ENCODE results near the gene NAPB.

Gene NAPB

GRCh38 chr20:23449421-23449820, 28.1 kb upstream of the NAPB start:
- no peak overlapping the region for H2AK5ac ChIP-seq (ENCODE audit: low read depth, low read length)
- H3K4me1 ChIP-seq (ENCODE audit: control insufficient read depth in 2 of 2, insufficient read depth in 1 of 2, low read depth in 1 of 2, low read length in 2 of 2): peaks cover 0 to 12% of the 10 kb centered on the region in 2 donors
- no peak for DNase-seq (ENCODE audit: low spot score)
- H3K14ac ChIP-seq (ENCODE audit: low read length): no peak overlapping the region
- no peaks in the 10 kb centered on the region for H3K36me3 ChIP-seq (replicated peaks in 1 of 2; ENCODE audit: control insufficient read depth in 2 of 2, insufficient read depth in 2 of 2, low read length in 2 of 2)
- no peak overlapping the region for H3K27ac ChIP-seq (replicated peaks; ENCODE audit: low read length)
- no peak overlapping the region for H2BK15ac ChIP-seq (ENCODE audit: low read length)
- peaks cover 0 to 40% (median 3%) of the 10 kb centered on the region in 3 experiments for H3K27me3 ChIP-seq (ENCODE audit: control insufficient read depth in 3 of 3, insufficient read depth in 3 of 3, low read depth in 1 of 3, low read length in 3 of 3)
- H2BK120ac ChIP-seq (ENCODE audit: low read depth, low read length): no peak overlapping the region
- no CpG with 5 or more reads among the region's 3 CpGs for WGBS, 2 donors (ENCODE audit: extremely low coverage in 2 of 2, insufficient read length in 2 of 2, insufficient replicate concordance in 1 of 2)
- H3K23ac ChIP-seq (ENCODE audit: low read depth, low read length, poor library complexity): no peak overlapping the region
- no peak overlapping the region for H3K18ac ChIP-seq (ENCODE audit: low read length)
- peaks cover 0 to 2% of the 10 kb centered on the region in 2 donors for H3K9me3 ChIP-seq (replicated peaks in 1 of 2; ENCODE audit: control insufficient read depth in 2 of 2, insufficient read depth in 1 of 2, low read depth in 1 of 2, low read length in 2 of 2)
- no peak overlapping the region for H3K4me2 ChIP-seq (ENCODE audit: insufficient read depth, low read length, poor library complexity, severe bottlenecking)
- H3K79me1 ChIP-seq (ENCODE audit: low read depth, low read length): peaks cover 4% of the 10 kb centered on the region
- no peak overlapping the region for H4K91ac ChIP-seq (ENCODE audit: low read depth, low read length, poor library complexity)
- no peak overlapping the region for H3K4ac ChIP-seq (ENCODE audit: low read length)
- no peak overlapping the region for H2BK5ac ChIP-seq (ENCODE audit: low read length)
- no peak overlapping the region for H3K9ac ChIP-seq (ENCODE audit: low read depth, low read length, poor library complexity)
- H4K8ac ChIP-seq (ENCODE audit: low read depth, low read length): no peak overlapping the region
- no peak overlapping the region for H2BK12ac ChIP-seq (ENCODE audit: low read length)
- H2AFZ ChIP-seq (ENCODE audit: low read length): no peak overlapping the region
- H3K4me3 ChIP-seq (ENCODE audit: low read length in 2 of 2): no peak overlapping the region

- Histone ChIP-seq H3K9me3 (replicated peaks in 1 of 2; ENCODE audit: control insufficient read depth in 2 of 2, insufficient read depth in 1 of 2, low read depth in 1 of 2, low read length in 2 of 2) (peaks cover 0 to 2% of the 10 kb centered on the region in 2 donors), H3K27me3 (ENCODE audit: control insufficient read depth in 3 of 3, insufficient read depth in 3 of 3, low read depth in 1 of 3, low read length in 3 of 3) (peaks cover 0 to 53% (median 0%) of the 10 kb centered on the region in 3 experiments), H3K23ac (ENCODE audit: low read depth, low read length, poor library complexity) (no peak overlapping the region), H2BK15ac (ENCODE audit: low read length) (no peak overlapping the region), H2BK120ac (ENCODE audit: low read depth, low read length) (no peak overlapping the region), H2AK5ac (ENCODE audit: low read depth, low read length) (no peak overlapping the region), H3K27ac (replicated peaks; ENCODE audit: low read length) (no peak overlapping the region), H3K9ac (ENCODE audit: low read depth, low read length, poor library complexity) (no peak overlapping the region), H4K8ac (ENCODE audit: low read depth, low read length) (no peak overlapping the region), H3K79me1 (ENCODE audit: low read depth, low read length) (no peaks in the 10 kb centered on the region), H3K4me1 (ENCODE audit: control insufficient read depth in 2 of 2, insufficient read depth in 1 of 2, low read depth in 1 of 2, low read length in 2 of 2) (peaks cover 0 to 12% of the 10 kb centered on the region in 2 donors), H2AFZ (ENCODE audit: low read length) (no peak overlapping the region), H3K4me3 (ENCODE audit: low read length in 2 of 2) (no peak overlapping the region), H3K18ac (ENCODE audit: low read length) (no peak overlapping the region), H3K36me3 (replicated peaks in 1 of 2; ENCODE audit: control insufficient read depth in 2 of 2, insufficient read depth in 2 of 2, low read length in 2 of 2) (no peaks in the 10 kb centered on the region), H2BK5ac (ENCODE audit: low read length) (no peak overlapping the region), H2BK12ac (ENCODE audit: low read length) (no peak overlapping the region), H4K91ac (ENCODE audit: low read depth, low read length, poor library complexity) (no peak overlapping the region), H3K14ac (ENCODE audit: low read length) (no peak overlapping the region), H3K4ac (ENCODE audit: low read length) (no peak overlapping the region), H3K4me2 (ENCODE audit: insufficient read depth, low read length, poor library complexity, severe bottlenecking) (no peak overlapping the region)
- no CpG with 5 or more reads among the region's 5 CpGs for WGBS, 2 donors (ENCODE audit: extremely low coverage in 2 of 2, insufficient read length in 2 of 2, insufficient replicate concordance in 1 of 2)
- DNase-seq (ENCODE audit: low spot score): no peak
Observed at GRCh38 chr20:23448167-23448566, 26.9 kb upstream of the NAPB start.

DNA sequence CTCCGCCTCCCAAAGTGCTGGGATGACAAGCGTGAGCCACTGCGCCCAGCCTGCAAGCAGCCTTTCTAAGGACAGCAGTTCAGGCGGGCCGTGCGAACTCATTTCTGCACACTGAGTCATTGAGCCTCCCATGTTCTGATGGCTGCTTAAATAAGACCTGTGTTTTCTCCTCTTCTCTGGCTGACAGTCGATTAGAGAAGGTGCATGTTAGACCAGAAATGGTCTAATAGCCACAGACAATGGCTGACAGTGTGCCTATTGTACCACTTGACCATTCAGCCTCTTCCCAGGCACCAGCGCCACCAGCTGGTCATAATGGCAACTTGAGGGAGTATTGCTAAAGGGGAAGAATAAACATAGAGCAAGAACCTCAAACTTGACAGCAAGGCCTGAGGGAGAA, 25.2 kb upstream of the NAPB start:
- peaks cover 0 to 7% of the 10 kb centered on the region in 2 donors for H3K4me1 ChIP-seq (ENCODE audit: control insufficient read depth in 2 of 2, insufficient read depth in 1 of 2, low read depth in 1 of 2, low read length in 2 of 2)
- peak; percentile 51 for DNase-seq (ENCODE audit: low spot score)

GRCh38 chr20:23445596-23446217, 24.4 kb upstream of the NAPB start:
- no peak overlapping the region for H3K27ac ChIP-seq (replicated peaks; ENCODE audit: low read length)

More for the DNA sequence above, 25.2 kb upstream of the NAPB start:
- Histone ChIP-seq H2BK12ac (ENCODE audit: low read length) (no peak overlapping the region), H3K4ac (ENCODE audit: low read length) (no peak overlapping the region), H3K27ac (replicated peaks; ENCODE audit: low read length) (no peak overlapping the region), H3K18ac (ENCODE audit: low read length) (no peak overlapping the region), H3K14ac (ENCODE audit: low read length) (no peak overlapping the region), H3K79me1 (ENCODE audit: low read depth, low read length) (no peaks in the 10 kb centered on the region), H2BK5ac (ENCODE audit: low read length) (no peak overlapping the region), H3K23ac (ENCODE audit: low read depth, low read length, poor library complexity) (no peak overlapping the region), H3K9me3 (replicated peaks in 1 of 2; ENCODE audit: control insufficient read depth in 2 of 2, insufficient read depth in 1 of 2, low read depth in 1 of 2, low read length in 2 of 2) (peaks cover 0 to 2% of the 10 kb centered on the region in 2 donors), H2BK15ac (ENCODE audit: low read length) (no peak overlapping the region), H2BK120ac (ENCODE audit: low read depth, low read length) (no peak overlapping the region), H2AK5ac (ENCODE audit: low read depth, low read length) (no peak overlapping the region), H4K91ac (ENCODE audit: low read depth, low read length, poor library complexity) (no peak overlapping the region), H3K36me3 (replicated peaks in 1 of 2; ENCODE audit: control insufficient read depth in 2 of 2, insufficient read depth in 2 of 2, low read length in 2 of 2) (no peaks in the 10 kb centered on the region), H2AFZ (ENCODE audit: low read length) (no peak overlapping the region), H3K4me3 (ENCODE audit: low read length in 2 of 2) (no peak overlapping the region), H4K8ac (ENCODE audit: low read depth, low read length) (no peak overlapping the region), H3K27me3 (ENCODE audit: control insufficient read depth in 3 of 3, insufficient read depth in 3 of 3, low read depth in 1 of 3, low read length in 3 of 3) (peaks cover 0 to 50% (median 0%) of the 10 kb centered on the region in 3 experiments), H3K9ac (ENCODE audit: low read depth, low read length, poor library complexity) (no peak overlapping the region), H3K4me2 (ENCODE audit: insufficient read depth, low read length, poor library complexity, severe bottlenecking) (no peak overlapping the region)
- WGBS, 2 donors (ENCODE audit: extremely low coverage in 2 of 2, insufficient read length in 2 of 2, insufficient replicate concordance in 1 of 2): no CpG with 5 or more reads among the region's 8 CpGs

More at GRCh38 chr20:23445596-23446217, 24.4 kb upstream of the NAPB start:
- Histone ChIP-seq H3K9ac (ENCODE audit: low read depth, low read length, poor library complexity) (no peak overlapping the region), H3K23ac (ENCODE audit: low read depth, low read length, poor library complexity) (no peak overlapping the region), H2BK15ac (ENCODE audit: low read length) (no peak overlapping the region), H3K4me1 (ENCODE audit: control insufficient read depth in 2 of 2, insufficient read depth in 1 of 2, low read depth in 1 of 2, low read length in 2 of 2) (peaks cover 0 to 2% of the 10 kb centered on the region in 2 donors), H3K4ac (ENCODE audit: low read length) (no peak overlapping the region), H3K79me1 (ENCODE audit: low read depth, low read length) (no peaks in the 10 kb centered on the region), H3K36me3 (replicated peaks in 1 of 2; ENCODE audit: control insufficient read depth in 2 of 2, insufficient read depth in 2 of 2, low read length in 2 of 2) (no peaks in the 10 kb centered on the region), H3K9me3 (replicated peaks in 1 of 2; ENCODE audit: control insufficient read depth in 2 of 2, insufficient read depth in 1 of 2, low read depth in 1 of 2, low read length in 2 of 2) (peaks cover 0 to 2% of the 10 kb centered on the region in 2 donors), H4K91ac (ENCODE audit: low read depth, low read length, poor library complexity) (no peak overlapping the region), H2AFZ (ENCODE audit: low read length) (no peak overlapping the region), H2BK5ac (ENCODE audit: low read length) (no peak overlapping the region), H3K4me2 (ENCODE audit: insufficient read depth, low read length, poor library complexity, severe bottlenecking) (no peak overlapping the region), H3K4me3 (ENCODE audit: low read length in 2 of 2) (no peak overlapping the region), H4K8ac (ENCODE audit: low read depth, low read length) (no peak overlapping the region), H2BK12ac (ENCODE audit: low read length) (no peak overlapping the region), H2BK120ac (ENCODE audit: low read depth, low read length) (no peak overlapping the region), H2AK5ac (ENCODE audit: low read depth, low read length) (no peak overlapping the region), H3K27me3 (ENCODE audit: control insufficient read depth in 3 of 3, insufficient read depth in 3 of 3, low read depth in 1 of 3, low read length in 3 of 3) (peaks cover 0 to 49% (median 0%) of the 10 kb centered on the region in 3 experiments), H3K14ac (ENCODE audit: low read length) (no peak overlapping the region), H3K18ac (ENCODE audit: low read length) (no peak overlapping the region)
- no peak for DNase-seq (ENCODE audit: low spot score)
- WGBS, 2 donors (ENCODE audit: extremely low coverage in 2 of 2, insufficient read length in 2 of 2, insufficient replicate concordance in 1 of 2): no CpG with 5 or more reads among the region's 7 CpGs

Data from neuronal stem cell (in vitro differentiated cells).